HEK293 (cell line): ENCODE results near the gene BFAR.

Experiments
- CTCF ChIA-PET: fragments of 350-600 bp; formaldehyde crosslinking; extraction: SDS; loops from one replicate; lab custom pipeline; 2021; ENCODE audit warnings: antibody characterized with exemption; lab: Yijun Ruan, JAX
- POLR2A ChIA-PET: fragments of 300-600 bp; formaldehyde crosslinking; extraction: SDS; loops from one replicate; lab custom pipeline; 2020; ENCODE audit warnings: antibody characterized with exemption, inconsistent platforms; lab: Yijun Ruan, JAX
- H3K27ac ChIP-seq: fragments of 200-500 bp; sonication (Bioruptor generic); 2 replicates; pipeline ENCODE4 v1.5.1; 2014; ENCODE audit warnings: low read depth, low read length, control low read depth, inconsistent platforms; ENCODE audit errors: extremely low read depth
- H3K36me3 ChIP-seq, 2 experiments: fragments of 200-500 bp in 1 of 2; sonication (Bioruptor generic) in 1 of 2; 1 replicate in 1 of 2; 2 replicates in 1 of 2; pipeline ENCODE4 v1.5.1; 2014 to 2017; ENCODE audit warnings: inconsistent platforms in 2 of 2, low read length in 2 of 2; ENCODE audit not compliant: control insufficient read depth in 2 of 2, insufficient read depth in 1 of 2
- H3K4me1 ChIP-seq: fragments of 200-500 bp; sonication (Bioruptor generic); 2 replicates; pipeline ENCODE4 v1.5.1; 2014; ENCODE audit warnings: mild to moderate bottlenecking, low read length, inconsistent platforms; ENCODE audit not compliant: control insufficient read depth, insufficient read depth
- H3K4me3 ChIP-seq: 2 replicates; pipeline ENCODE4 v1.5.1; 2011; ENCODE audit warnings: low read depth, mild to moderate bottlenecking, control low read depth, low read length, moderate library complexity
- H3K9me3 ChIP-seq: fragments of 200-500 bp; sonication (Bioruptor generic); 2 replicates; pipeline ENCODE4 v1.5.1; 2014; ENCODE audit warnings: low read depth, low read length, inconsistent platforms; ENCODE audit not compliant: control insufficient read depth, insufficient read depth
- BCL11A ChIP-seq: fragments of 450-650 bp; formaldehyde crosslinking; IDR thresholded peaks from 2 replicates; pipeline ENCODE4 v1.5.1; 2016; ENCODE audit warnings: low read depth, missing biosample characterization, missing genetic modification characterization
- EGR2 ChIP-seq: fragments of 450-650 bp; formaldehyde crosslinking; IDR thresholded peaks from 2 replicates; pipeline ENCODE4 v1.5.1; 2016; ENCODE audit warnings: low read depth, missing biosample characterization, missing genetic modification characterization
- FEZF1 ChIP-seq: fragments of 450-650 bp; formaldehyde crosslinking; IDR thresholded peaks from 2 replicates; pipeline ENCODE4 v1.5.1; 2016; ENCODE audit warnings: missing biosample characterization, missing genetic modification characterization
- KLF1 ChIP-seq: fragments of 450-650 bp; formaldehyde crosslinking; IDR thresholded peaks from 2 replicates; pipeline ENCODE4 v1.5.1; 2016; ENCODE audit warnings: missing biosample characterization, missing genetic modification characterization
- KLF17 ChIP-seq: fragments of 450-650 bp; formaldehyde crosslinking; IDR thresholded peaks from 2 replicates; pipeline ENCODE4 v1.5.1; 2016; ENCODE audit warnings: missing biosample characterization, missing genetic modification characterization
- KLF8 ChIP-seq: fragments of 450-650 bp; formaldehyde crosslinking; IDR thresholded peaks from 2 replicates; pipeline ENCODE4 v1.5.1; 2016; ENCODE audit warnings: missing biosample characterization, missing genetic modification characterization
- KLF9 ChIP-seq: fragments of 450-650 bp; formaldehyde crosslinking; IDR thresholded peaks from 2 replicates; pipeline ENCODE4 v1.5.1; 2016; ENCODE audit warnings: missing biosample characterization, missing genetic modification characterization, low read depth
- SP3 ChIP-seq: fragments of 450-650 bp; formaldehyde crosslinking; IDR thresholded peaks from 2 replicates; pipeline ENCODE4 v1.5.1; 2016; ENCODE audit warnings: missing biosample characterization, missing genetic modification characterization
- SP7 ChIP-seq: fragments of 450-650 bp; formaldehyde crosslinking; IDR thresholded peaks from 2 replicates; pipeline ENCODE4 v1.5.1; 2016; ENCODE audit warnings: missing biosample characterization, missing genetic modification characterization
- YY1 ChIP-seq: fragments of 450-650 bp; formaldehyde crosslinking; IDR thresholded peaks from 2 replicates; pipeline ENCODE4 v1.5.1; 2018; ENCODE audit warnings: missing biosample characterization, missing genetic modification characterization
- ZBTB21 ChIP-seq: fragments of 450-650 bp; formaldehyde crosslinking; IDR thresholded peaks from 2 replicates; pipeline ENCODE4 v1.5.1; 2017; ENCODE audit warnings: missing biosample characterization, missing genetic modification characterization
- ZIC2 ChIP-seq: fragments of 450-650 bp; formaldehyde crosslinking; IDR thresholded peaks from 2 replicates; pipeline ENCODE4 v1.5.1; 2016; ENCODE audit warnings: missing biosample characterization, missing genetic modification characterization
- ZNF16 ChIP-seq: fragments of 450-650 bp; formaldehyde crosslinking; IDR thresholded peaks from 2 replicates; pipeline ENCODE4 v1.5.1; 2016; ENCODE audit warnings: low read depth, missing biosample characterization, missing genetic modification characterization
- ZNF211 ChIP-seq: fragments of 450-650 bp; formaldehyde crosslinking; IDR thresholded peaks from 2 replicates; pipeline ENCODE4 v1.5.1; 2016; ENCODE audit warnings: low read depth, missing biosample characterization, missing genetic modification characterization
- ZNF24 ChIP-seq: fragments of 450-650 bp; formaldehyde crosslinking; IDR thresholded peaks from 2 replicates; pipeline ENCODE4 v1.5.1; 2016; ENCODE audit warnings: missing biosample characterization, missing genetic modification characterization
- ZNF26 ChIP-seq: fragments of 450-650 bp; formaldehyde crosslinking; IDR thresholded peaks from 2 replicates; pipeline ENCODE4 v1.5.1; 2016; ENCODE audit warnings: missing biosample characterization, missing genetic modification characterization
- ZNF324 ChIP-seq: fragments of 450-650 bp; formaldehyde crosslinking; IDR thresholded peaks from 2 replicates; pipeline ENCODE4 v1.5.1; 2016; ENCODE audit warnings: missing biosample characterization, missing genetic modification characterization
- ZNF350 ChIP-seq: fragments of 450-650 bp; formaldehyde crosslinking; IDR thresholded peaks from 2 replicates; pipeline ENCODE4 v1.5.0; 2017; ENCODE audit warnings: missing biosample characterization, mild to moderate bottlenecking, missing genetic modification characterization
- ZNF366 ChIP-seq: fragments of 450-650 bp; formaldehyde crosslinking; conservative IDR thresholded peaks from 2 replicates; pipeline ENCODE4 v1.5.1; 2016; ENCODE audit warnings: missing biosample characterization, missing genetic modification characterization
- ZNF398 ChIP-seq: fragments of 450-650 bp; formaldehyde crosslinking; IDR thresholded peaks from 2 replicates; pipeline ENCODE4 v1.5.1; 2017; ENCODE audit warnings: missing biosample characterization, missing genetic modification characterization
- ZNF501 ChIP-seq: fragments of 450-650 bp; formaldehyde crosslinking; IDR thresholded peaks from 2 replicates; pipeline ENCODE4 v1.5.1; 2016; ENCODE audit warnings: missing biosample characterization, missing genetic modification characterization
- ZNF548 ChIP-seq: fragments of 450-650 bp; formaldehyde crosslinking; IDR thresholded peaks from 2 replicates; pipeline ENCODE4 v1.5.1; 2016; ENCODE audit warnings: missing biosample characterization, missing genetic modification characterization
- ZNF610 ChIP-seq: fragments of 450-650 bp; formaldehyde crosslinking; IDR thresholded peaks from 2 replicates; pipeline ENCODE4 v1.5.1; 2016; ENCODE audit warnings: missing biosample characterization, missing genetic modification characterization, borderline replicate concordance
- ZNF704 ChIP-seq: fragments of 450-650 bp; formaldehyde crosslinking; IDR thresholded peaks from 2 replicates; pipeline ENCODE4 v1.5.1; 2016; ENCODE audit warnings: missing biosample characterization, missing genetic modification characterization
- ZNF843 ChIP-seq: fragments of 450-650 bp; formaldehyde crosslinking; IDR thresholded peaks from 2 replicates; pipeline ENCODE4 v1.5.1; 2016; ENCODE audit warnings: missing biosample characterization, missing genetic modification characterization
- ZSCAN23 ChIP-seq: fragments of 450-650 bp; formaldehyde crosslinking; IDR thresholded peaks from 2 replicates; pipeline ENCODE4 v1.5.1; 2016; ENCODE audit warnings: missing biosample characterization, missing genetic modification characterization
- TF ChIP-seq, protein P1 (sequence below): fragments of 450-650 bp; formaldehyde crosslinking; IDR thresholded peaks from 2 replicates; pipeline ENCODE4 v1.5.1; 2016; ENCODE audit warnings: missing biosample characterization, missing genetic modification characterization

The BFAR gene

GRCh38 chr16:14632693-14633569, at the start of gene BFAR:
TSS of gene BFAR (plus strand) at chr16:14632951. CDS start at chr16:14644347, 11,396 bp downstream.
- peak within 1 kb of the TSS; percentile 66 for H3K27ac ChIP-seq
- peak within 1 kb of the TSS; percentile 89 for H3K4me3 ChIP-seq
- CTCF ChIA-PET: no interaction called here
- POLR2A ChIA-PET: interaction anchor here (1.4 kb wide), 1 partner anchor 9 kb away, joined by 3 read pairs; no protein-coding TSS in a partner anchor
- peaks cover 1 to 14% of the 10 kb centered on the region in 2 experiments; a peak in 2 of 3 replicates for H3K36me3 ChIP-seq
- H3K4me1 ChIP-seq: 0 out of 2 replicates have a peak, but pooled peaks cover 4% of the 10 kb centered on the region
- no peaks in the 10 kb centered on the region for H3K9me3 ChIP-seq
- TF ChIP-seq ZNF16 (tag by site-specific recombination): no peak
- peak; percentile 44; the same call in 1 of the 2 replicates for TF ChIP-seq KLF9 (tag by site-specific recombination)
- peak; percentile 15; the same call in 1 of the 2 replicates for TF ChIP-seq ZNF501 (tag by site-specific recombination)
- peak; percentile 84 for TF ChIP-seq ZNF398 (tag by site-specific recombination)
- 0 out of 2 replicates have a peak, but pooled peaks have one; percentile 42 for TF ChIP-seq ZBTB21
- peak; percentile 78 for TF ChIP-seq KLF1 (tag by site-specific recombination)
- no peak for TF ChIP-seq ZNF26 (tag by site-specific recombination)
- TF ChIP-seq ZNF843 (tag by site-specific recombination): 0 out of 2 replicates have a peak, but pooled peaks have one; percentile 10
- TF ChIP-seq BCL11A (tag by site-specific recombination): 0 out of 2 replicates have a peak, but pooled peaks have one; percentile 27
- peak; percentile 92 for TF ChIP-seq ZIC2
- no peak for TF ChIP-seq ZNF211 (tag by site-specific recombination)
- no peak for TF ChIP-seq ZNF24 (tag by site-specific recombination)
- TF ChIP-seq ZNF350 (tag by site-specific recombination): no peak
- TF ChIP-seq ZNF366: peak; percentile 46
- TF ChIP-seq FEZF1 (tag by site-specific recombination): no peak
- TF ChIP-seq ZNF324 (tag by site-specific recombination): 0 out of 2 replicates have a peak, but pooled peaks have one; percentile 20
- TF ChIP-seq ZSCAN23: no peak
- peak; percentile 55 for TF ChIP-seq SP7 (tag by site-specific recombination)
- peak; percentile 28; the same call in 1 of the 2 replicates for TF ChIP-seq EGR2
- no peak for TF ChIP-seq ZNF548 (tag by site-specific recombination)
- TF ChIP-seq, protein P1, sequence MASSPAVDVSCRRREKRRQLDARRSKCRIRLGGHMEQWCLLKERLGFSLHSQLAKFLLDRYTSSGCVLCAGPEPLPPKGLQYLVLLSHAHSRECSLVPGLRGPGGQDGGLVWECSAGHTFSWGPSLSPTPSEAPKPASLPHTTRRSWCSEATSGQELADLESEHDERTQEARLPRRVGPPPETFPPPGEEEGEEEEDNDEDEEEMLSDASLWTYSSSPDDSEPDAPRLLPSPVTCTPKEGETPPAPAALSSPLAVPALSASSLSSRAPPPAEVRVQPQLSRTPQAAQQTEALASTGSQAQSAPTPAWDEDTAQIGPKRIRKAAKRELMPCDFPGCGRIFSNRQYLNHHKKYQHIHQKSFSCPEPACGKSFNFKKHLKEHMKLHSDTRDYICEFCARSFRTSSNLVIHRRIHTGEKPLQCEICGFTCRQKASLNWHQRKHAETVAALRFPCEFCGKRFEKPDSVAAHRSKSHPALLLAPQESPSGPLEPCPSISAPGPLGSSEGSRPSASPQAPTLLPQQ (tag by site-specific recombination): 0 out of 2 replicates have a peak, but pooled peaks have one; percentile 40
- peak; percentile 69 for TF ChIP-seq SP3 (tag by site-specific recombination)
- peak; percentile 11; the same call in 1 of the 2 replicates for TF ChIP-seq ZNF610 (tag by site-specific recombination)
- TF ChIP-seq ZNF704 (tag by site-specific recombination): no peak
- peak; percentile 73; the same call in 1 of the 2 replicates for TF ChIP-seq KLF8 (tag by site-specific recombination)
- peak; percentile 21; the same call in 1 of the 2 replicates for TF ChIP-seq YY1 (tag by site-specific recombination)
- TF ChIP-seq KLF17 (tag by site-specific recombination): peak; percentile 88
